Activated CD8-positive, alpha-beta memory T cell treated with anti-CD3 and anti-CD28 coated beads for 1 hour (primary cell): Measurements from ENCODE around the gene RAD9B.
"Not testable (repeated sequence)": the region's sequence is repeated elsewhere in the genome, so short reads cannot be mapped to it uniquely, and the experiment has no call there.

Source experiments
- DNase-seq, 2 donors: peaks; one replicate each; pipeline ENCODE4 v3.0.0-alpha.2; 2020; ENCODE audit warnings: low read depth in 1 of 2; ENCODE audit errors: extremely low read depth in 1 of 2

RAD9B gene

GRCh38 chr12:110520876-110521712 lies 19.0 kb downstream of the RAD9B start:
- DNase-seq = not testable (repeated sequence)

- DNase-seq = no peak
Observed at GRCh38 chr12:110528277-110528839, 26.2 kb downstream of the RAD9B start.

GRCh38 chr12:110530511-110530910 lies 28.4 kb downstream of the RAD9B start:
- DNase-seq = no peak

DNA sequence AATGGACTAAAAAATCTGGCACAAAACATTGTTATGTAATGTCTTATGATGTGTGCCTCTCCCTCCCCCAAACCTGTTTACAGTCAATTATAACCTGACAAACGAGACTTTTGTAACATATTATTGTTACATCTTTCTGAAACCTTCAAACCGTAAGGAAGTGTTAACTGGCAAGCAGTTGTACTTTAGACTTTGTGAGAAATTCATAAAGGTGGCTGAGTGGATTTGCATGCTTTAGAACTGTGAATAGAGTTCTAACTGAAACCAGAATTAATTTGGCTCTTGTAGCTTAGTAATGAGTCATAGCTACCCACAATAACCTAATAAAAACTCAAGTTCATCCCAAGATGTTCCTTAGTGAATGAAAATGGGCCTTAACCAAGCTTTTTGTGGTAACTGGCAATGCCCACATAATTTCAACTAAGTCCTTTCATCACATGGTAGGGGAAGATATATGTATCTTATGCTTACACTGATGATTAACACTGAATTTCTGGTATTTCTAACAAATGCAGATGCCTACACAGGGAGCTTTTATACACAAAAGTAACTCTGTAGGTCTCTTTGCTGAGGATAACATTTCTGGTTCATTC lies 29.7 kb downstream of the RAD9B start:
- DNase-seq = no peak

- no peak for DNase-seq
Observed at GRCh38 chr12:110532644-110533043, 30.5 kb downstream of the RAD9B start.

GRCh38 chr12:110533607-110534006 lies 31.5 kb downstream of the RAD9B start:
- DNase-seq = no peak

DNA sequence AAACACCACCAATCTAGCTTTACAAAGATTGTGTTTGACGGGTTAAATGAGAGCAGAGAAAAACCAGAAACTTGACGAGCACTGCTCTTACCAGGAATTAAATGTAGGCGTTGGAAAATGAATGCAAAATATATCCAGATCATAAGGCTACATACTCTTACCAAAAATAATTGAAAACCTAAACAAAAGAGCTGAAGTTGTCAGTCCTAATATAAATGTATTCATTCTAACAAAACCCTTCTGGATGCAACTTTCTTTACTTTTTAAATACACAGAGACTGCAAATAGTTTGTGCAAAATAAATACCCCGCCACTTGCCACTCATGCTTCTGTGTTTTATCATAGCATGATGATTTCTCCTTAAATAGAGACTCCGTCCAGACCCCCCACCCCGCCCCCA lies 32.7 kb downstream of the RAD9B start:
- DNase-seq = no peak

DNA sequence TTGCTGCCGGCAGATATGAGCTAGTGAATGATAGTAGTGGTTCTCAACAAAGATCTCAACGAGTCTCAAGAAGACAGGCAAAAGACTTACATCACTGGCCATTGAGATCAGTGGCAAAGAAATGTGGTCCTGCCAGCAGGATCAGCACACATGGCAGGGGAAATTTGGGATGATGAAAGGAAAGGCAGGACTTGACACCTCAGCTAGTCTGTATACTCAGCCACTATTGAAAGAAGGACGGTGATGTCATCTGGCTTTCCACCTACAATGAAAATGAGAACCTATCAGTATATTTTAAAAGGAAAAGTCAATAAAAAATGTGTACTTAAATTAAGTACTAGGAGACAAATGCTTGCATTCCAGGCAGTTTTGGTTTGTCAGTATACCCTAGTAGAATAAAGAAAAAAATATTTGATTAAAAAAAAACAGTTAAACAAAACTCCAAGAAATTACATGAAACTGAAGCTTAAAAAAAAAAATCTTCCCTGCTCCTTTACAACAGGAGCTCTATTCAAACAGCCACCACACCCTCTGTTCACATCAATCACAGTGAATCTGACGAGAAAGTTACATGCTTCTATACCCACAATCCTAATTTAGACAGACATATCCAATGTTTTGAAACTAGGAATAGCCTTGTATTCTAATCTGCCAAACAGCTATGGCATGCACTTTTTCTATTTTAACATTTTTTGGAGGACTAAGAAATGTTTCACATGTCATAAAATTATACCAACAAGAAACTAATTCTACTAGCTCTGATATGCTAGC lies 34.9 kb downstream of the RAD9B start:
- no peak for DNase-seq

GRCh38 chr12:110537605-110538409 lies 35.7 kb downstream of the RAD9B start:
- DNase-seq = no peak

DNA sequence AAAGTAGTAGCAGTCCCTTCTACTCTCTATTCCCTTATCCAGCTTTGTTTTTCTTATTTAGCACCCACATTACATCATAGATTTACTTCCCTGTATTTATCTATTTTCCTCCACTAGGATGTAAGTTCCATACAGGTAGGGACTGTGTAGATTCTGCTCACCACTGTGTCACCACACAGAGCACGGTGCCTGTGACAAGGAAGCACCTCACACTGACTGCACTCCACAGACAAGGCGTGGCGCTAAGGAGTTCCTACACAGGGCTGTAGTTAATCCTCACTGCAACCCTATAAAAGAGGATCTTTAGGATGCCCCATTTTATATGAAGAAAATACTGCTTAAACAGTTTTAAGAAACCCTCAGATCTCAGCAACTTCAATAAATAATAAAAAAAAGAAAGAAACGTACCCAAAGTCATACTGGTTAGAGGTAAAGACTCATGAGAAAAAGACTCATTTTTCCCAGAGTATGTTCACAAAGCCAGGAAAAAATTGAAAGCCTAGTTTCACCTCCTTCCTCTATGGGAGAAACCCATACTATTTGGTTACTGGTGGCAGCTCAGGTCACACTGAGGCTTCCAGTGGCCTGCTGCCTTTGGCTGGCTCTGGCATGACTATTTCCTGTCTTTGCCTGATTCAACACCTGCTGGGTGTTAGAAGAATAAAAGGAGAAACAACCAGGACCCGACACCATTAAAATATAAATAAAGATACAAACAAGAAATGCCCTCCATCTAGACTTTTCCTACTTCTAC lies 36.9 kb downstream of the RAD9B start:
- DNase-seq = no peak

- DNase-seq = no peak
Observed at GRCh38 chr12:110540048-110540447, 37.9 kb downstream of the RAD9B start.

GRCh38 chr12:110543252-110543959 lies 41.3 kb downstream of the RAD9B start:
- DNase-seq = no peak

- DNase-seq = no peak
Observed at GRCh38 chr12:110543965-110544364, 41.8 kb downstream of the RAD9B start.

- DNase-seq = not testable (repeated sequence)
Observed at GRCh38 chr12:110545259-110545658, 43.1 kb downstream of the RAD9B start.

DNA sequence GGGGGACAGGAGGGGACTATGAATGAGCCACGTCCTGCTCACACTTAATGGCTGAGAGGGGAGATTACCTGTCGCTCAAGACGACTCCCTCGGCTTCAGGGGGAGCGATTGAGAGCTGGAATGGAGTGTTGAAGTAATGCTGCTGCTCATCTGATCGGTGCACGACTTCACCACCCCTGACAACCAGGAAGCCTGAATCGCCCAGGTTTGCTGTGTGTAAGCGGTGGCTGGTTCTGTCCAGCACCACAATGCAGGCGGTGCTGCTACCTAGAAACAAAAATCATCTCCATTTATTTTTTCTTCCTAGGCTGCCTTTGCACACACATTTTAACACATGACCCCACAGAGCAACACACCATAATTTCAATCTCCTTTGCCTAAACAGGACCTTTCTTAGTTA lies 43.7 kb downstream of the RAD9B start:
- no peak for DNase-seq

- DNase-seq = no peak
Observed at GRCh38 chr12:110546339-110546738, 44.2 kb downstream of the RAD9B start.

GRCh38 chr12:110547090-110547489 lies 45.0 kb downstream of the RAD9B start:
- no peak for DNase-seq

DNA sequence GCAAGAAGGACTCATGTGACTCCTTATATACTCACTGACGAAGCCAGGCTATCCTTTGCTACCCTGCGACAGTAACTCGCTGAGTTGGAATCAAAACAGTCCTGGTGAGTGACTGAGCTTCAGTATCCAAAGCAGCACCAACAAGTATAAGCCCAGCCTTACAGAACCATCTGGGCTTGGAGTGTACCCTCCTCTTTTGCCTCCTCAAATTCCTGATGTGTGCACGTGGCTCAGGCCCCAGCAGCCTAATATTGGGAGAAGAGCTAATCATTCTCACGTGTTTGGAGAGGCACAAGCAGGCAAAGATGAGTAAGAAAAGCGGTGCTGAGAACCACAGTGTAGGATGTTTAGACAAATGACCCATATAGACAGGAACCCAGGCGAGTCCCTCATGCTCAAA lies 46.5 kb downstream of the RAD9B start:
- DNase-seq = no peak

- DNase-seq = no peak
Observed at GRCh38 chr12:110549716-110550115, 47.6 kb downstream of the RAD9B start.
